PC-9 (cell line): Measurements from ENCODE around the gene CLNK. TPM values are rescaled to one million over a fixed set of nuclear protein-coding genes. Genes with fewer than 3 reads are reported as not detected.

ENCODE experiments used
- BruUV-seq: library from RNA; stranded (reverse); fragments of 400-500 nt; replicated peaks from 2 replicates; lab custom pipeline; 2021; lab: Mats Ljungman, UMichigan
- CTCF ChIA-PET: fragments of 300-600 bp; sonication (Branson Sonifier 250); formaldehyde crosslinking; loops from one replicate; lab custom pipeline; 2022; ENCODE audit warnings: antibody characterized with exemption; lab: Charles Lee
- POLR2A ChIA-PET: fragments of 300-600 bp; sonication (Branson Sonifier 250); formaldehyde crosslinking; loops from one replicate; lab custom pipeline; 2022; ENCODE audit warnings: antibody characterized with exemption; ENCODE audit not compliant: unreplicated experiment; lab: Charles Lee
- DNase-seq, 2 experiments: peaks; one replicate each; pipeline versions ENCODE4 v3.0.0 to v3.0.0-alpha.2; 2015 to 2022; ENCODE audit warnings: mixed read lengths in 1 of 2
- H2AFZ ChIP-seq: fragments of 200-600 bp; sonication (generic); 2 replicates; pipeline ENCODE4 v1.8.1; 2017; ENCODE audit warnings: antibody characterized with exemption
- H3F3A ChIP-seq: fragments of 200-600 bp; sonication (generic); 2 replicates; pipeline ENCODE4 v1.8.1; 2017; ENCODE audit warnings: antibody characterized with exemption, mild to moderate bottlenecking, low read depth; ENCODE audit not compliant: insufficient read depth
- H3K27ac ChIP-seq: fragments of 200-600 bp; sonication (generic); 2 replicates; pipeline ENCODE4 v1.6.1; 2016; ENCODE audit warnings: mixed run types
- H3K27me3 ChIP-seq: fragments of 200-600 bp; sonication (generic); 2 replicates; pipeline ENCODE4 v1.6.1; 2016; ENCODE audit warnings: low read depth, mixed run types; ENCODE audit not compliant: insufficient read depth
- H3K36me3 ChIP-seq: fragments of 200-600 bp; sonication (generic); 2 replicates; pipeline ENCODE4 v1.6.1; 2016; ENCODE audit warnings: low read depth, mixed run types
- H3K4me1 ChIP-seq: fragments of 200-600 bp; sonication (generic); replicated peaks from 2 replicates; pipeline ENCODE4 v1.6.1; 2016; ENCODE audit warnings: mixed run types; ENCODE audit not compliant: insufficient read depth
- H3K4me2 ChIP-seq: fragments of 200-600 bp; sonication (generic); 2 replicates; pipeline ENCODE4 v1.6.1; 2017; ENCODE audit warnings: mixed run types
- H3K4me3 ChIP-seq: fragments of 200-600 bp; sonication (generic); 2 replicates; pipeline ENCODE4 v1.6.1; 2016; ENCODE audit warnings: mixed run types
- H3K79me2 ChIP-seq: fragments of 200-600 bp; sonication (generic); 2 replicates; pipeline ENCODE4 v1.6.1; 2017; ENCODE audit warnings: low read depth, mixed run types
- H3K9me2 ChIP-seq: fragments of 200-600 bp; sonication (generic); 2 replicates; pipeline ENCODE4 v1.8.1; 2017; ENCODE audit warnings: mild to moderate bottlenecking; ENCODE audit not compliant: insufficient read depth
- H3K9me3 ChIP-seq: fragments of 200-600 bp; sonication (generic); 2 replicates; pipeline ENCODE4 v1.8.1; 2016; ENCODE audit warnings: low read depth; ENCODE audit not compliant: insufficient read depth
- H4K20me1 ChIP-seq: fragments of 200-600 bp; sonication (generic); 2 replicates; pipeline ENCODE4 v1.8.1; 2017; ENCODE audit not compliant: insufficient read depth
- CTCF ChIP-seq: fragments of 200-600 bp; sonication (generic); conservative IDR thresholded peaks from 2 replicates; pipeline ENCODE4 v1.6.1; 2017; ENCODE audit warnings: mixed run types, antibody characterized with exemption, mild to moderate bottlenecking, moderate library complexity
- EZH2 ChIP-seq: fragments of 200-600 bp; sonication (generic); IDR thresholded peaks from 2 replicates; pipeline ENCODE4 v1.8.0; 2017; ENCODE audit warnings: antibody characterized with exemption, low read depth
- intact Hi-C: fragments of 100-400 bp; cut with micrococcal nuclease; formaldehyde crosslinking; loops from one replicate; pipeline ENCODE4 v1.10.0; 2022; ENCODE audit not compliant: unreplicated experiment
- total RNA-seq: library from RNA; stranded (reverse); gene quantifications from 2 replicates; pipeline ENCODE4 v1.2.3, GENCODE V29; 2021

Gene CLNK
- total RNA-seq, 1 experiment from 2014 or later, result not detected

- POLR2A ChIA-PET, result no interaction called here
- intact Hi-C loops, result no loop called here
Measured at GRCh38 chr4:10554694-10555093, 129.9 kb downstream of the CLNK start.

GRCh38 chr4:10554121-10554520, 130.4 kb downstream of the CLNK start:
- ChIA-PET CTCF (no interaction called here), POLR2A (no interaction called here)
- Histone ChIP-seq H3K79me2 (no peaks in the 10 kb centered on the region), H3K4me3 (no peak overlapping the region), H3K4me1 (no peaks in the 10 kb centered on the region), H3K4me2 (no peak overlapping the region), H3K27me3 (0 out of 2 replicates have a peak, but pooled peaks cover 7% of the 10 kb centered on the region), H3K27ac (no peak overlapping the region), H3K9me3 (no peaks in the 10 kb centered on the region), H3K36me3 (no peaks in the 10 kb centered on the region), H3K9me2 (no peaks in the 10 kb centered on the region), H4K20me1 (no peaks in the 10 kb centered on the region), H3F3A (no peaks in the 10 kb centered on the region), H2AFZ (no peak overlapping the region)
- no TSS peak for BruUV-seq
- TF ChIP-seq EZH2 (no peak), CTCF (no peak)
- DNase-seq, result no peak
- intact Hi-C loops, result no loop called here

More at GRCh38 chr4:10554694-10555093, 129.9 kb downstream of the CLNK start:
- H3K27me3 ChIP-seq, result 0 out of 2 replicates have a peak, but pooled peaks cover 7% of the 10 kb centered on the region
- DNase-seq, result peak; percentile 32 to 38
- H3K36me3 ChIP-seq, result no peaks in the 10 kb centered on the region
- H3K79me2 ChIP-seq, result no peaks in the 10 kb centered on the region
- H3F3A ChIP-seq, result no peaks in the 10 kb centered on the region
- H3K4me3 ChIP-seq, result no peak overlapping the region
- no peak overlapping the region for H3K4me2 ChIP-seq
- TF ChIP-seq CTCF (peak; percentile 78), EZH2 (no peak)
- H3K9me2 ChIP-seq, result no peaks in the 10 kb centered on the region
- H3K9me3 ChIP-seq, result no peaks in the 10 kb centered on the region
- H3K4me1 ChIP-seq, result no peaks in the 10 kb centered on the region
- no peaks in the 10 kb centered on the region for H4K20me1 ChIP-seq
- no peak overlapping the region for H2AFZ ChIP-seq
- CTCF ChIA-PET, result no interaction called here
- no TSS peak for BruUV-seq
- no peak overlapping the region for H3K27ac ChIP-seq

- H3K27me3 ChIP-seq, result 0 out of 2 replicates have a peak, but pooled peaks cover 7% of the 10 kb centered on the region
- H3K4me2 ChIP-seq, result no peak overlapping the region
- H2AFZ ChIP-seq, result no peak overlapping the region
- no TSS peak for BruUV-seq
- H3K9me2 ChIP-seq, result no peaks in the 10 kb centered on the region
- intact Hi-C loops, result no loop called here
- no peaks in the 10 kb centered on the region for H3K36me3 ChIP-seq
- ChIA-PET POLR2A (no interaction called here), CTCF (no interaction called here)
- H3F3A ChIP-seq, result no peaks in the 10 kb centered on the region
- H3K27ac ChIP-seq, result no peak overlapping the region
- H3K4me1 ChIP-seq, result no peaks in the 10 kb centered on the region
- no peaks in the 10 kb centered on the region for H3K79me2 ChIP-seq
- H4K20me1 ChIP-seq, result no peaks in the 10 kb centered on the region
- no peak overlapping the region for H3K4me3 ChIP-seq
- no peaks in the 10 kb centered on the region for H3K9me3 ChIP-seq
- DNase-seq, result no peak
- no peak for TF ChIP-seq CTCF
- TF ChIP-seq EZH2, result no peak
Measured at GRCh38 chr4:10552591-10553280, 131.8 kb downstream of the CLNK start.
